ENCODE measurements around the gene CRKL.

The CRKL gene

GRCh38 chr22:20946991-20947390, 29.8 kb downstream of the CRKL start:
- DNase-seq (ENCODE audit: extremely low read depth, low read depth), result no peak
- TF ChIP-seq CTCF (IDR thresholded peaks at IDR 0.05; ENCODE audit: low read depth, low read length), result no peak

GRCh38 chr22:20948450-20948849, 31.2 kb downstream of the CRKL start:
- no peak for TF ChIP-seq CTCF (IDR thresholded peaks at IDR 0.05; ENCODE audit: low read depth, low read length)
- no peak for DNase-seq (ENCODE audit: extremely low read depth, low read depth)

- no peak for TF ChIP-seq CTCF (IDR thresholded peaks at IDR 0.05; ENCODE audit: low read depth, low read length)
- DNase-seq (ENCODE audit: extremely low read depth, low read depth), result no peak
Observed at GRCh38 chr22:20948989-20949388, 31.8 kb downstream of the CRKL start.

- TF ChIP-seq CTCF (IDR thresholded peaks at IDR 0.05; ENCODE audit: low read depth, low read length), result no peak
- DNase-seq (ENCODE audit: extremely low read depth, low read depth), result no peak
Observed at GRCh38 chr22:20949698-20950183, 32.5 kb downstream of the CRKL start.

GRCh38 chr22:20951151-20951931, 34.1 kb downstream of the CRKL start:
- TF ChIP-seq CTCF (IDR thresholded peaks at IDR 0.05; ENCODE audit: low read depth, low read length), result no peak
- DNase-seq (ENCODE audit: extremely low read depth, low read depth), result no peak

- TF ChIP-seq CTCF (IDR thresholded peaks at IDR 0.05; ENCODE audit: low read depth, low read length), result no peak
- no peak for DNase-seq (ENCODE audit: extremely low read depth, low read depth)
Observed at GRCh38 chr22:20951932-20952380, 34.7 kb downstream of the CRKL start.

GRCh38 chr22:20952544-20953341, 35.5 kb downstream of the CRKL start:
- no peak for TF ChIP-seq CTCF (IDR thresholded peaks at IDR 0.05; ENCODE audit: low read depth, low read length)
- DNase-seq (ENCODE audit: extremely low read depth, low read depth), result no peak

All from AG09319 (cell line).